GM06990 (cell line): ENCODE measurements around the gene STK32B.

Source experiments
- DNase-seq: peaks from one replicate; pipeline ENCODE4 v3.0.0-alpha.2; 2011; ENCODE audit not compliant: insufficient read length; ENCODE audit errors: extremely low read depth
- H3K27me3 ChIP-seq: replicated peaks from 2 replicates; pipeline ENCODE4 v1.6.0; 2011; ENCODE audit warnings: low read length; ENCODE audit not compliant: control insufficient read depth, insufficient read depth
- H3K36me3 ChIP-seq: 2 replicates; pipeline ENCODE4 v1.5.1; 2011; ENCODE audit warnings: low read length; ENCODE audit not compliant: control insufficient read depth, insufficient read depth
- H3K4me3 ChIP-seq: replicated peaks from 2 replicates; pipeline ENCODE4 v1.5.1; 2011; ENCODE audit warnings: low read depth, mild to moderate bottlenecking, control low read depth, low read length
- CTCF ChIP-seq: IDR thresholded peaks from 2 replicates; pipeline ENCODE4 v1.5.1; 2011; ENCODE audit warnings: low read length, control low read depth, mild to moderate bottlenecking, inconsistent platforms; ENCODE audit not compliant: insufficient read depth, poor library complexity, severe bottlenecking

STK32B gene

GRCh38 chr4:5471691-5472090, 420.4 kb downstream of the STK32B start:
- no peak for DNase-seq
- Histone ChIP-seq H3K4me3 (no peak overlapping the region), H3K36me3 (no peaks in the 10 kb centered on the region), H3K27me3 (no peaks in the 10 kb centered on the region)
- TF ChIP-seq CTCF: no peak

GRCh38 chr4:5472160-5472591, 420.9 kb downstream of the STK32B start:
- no peak for TF ChIP-seq CTCF
- no peak for DNase-seq
- no peak overlapping the region for H3K4me3 ChIP-seq
- H3K27me3 ChIP-seq: no peaks in the 10 kb centered on the region
- H3K36me3 ChIP-seq: no peaks in the 10 kb centered on the region

- no peak overlapping the region for H3K4me3 ChIP-seq
- H3K36me3 ChIP-seq: no peaks in the 10 kb centered on the region
- no peak for DNase-seq
- no peak for TF ChIP-seq CTCF
- H3K27me3 ChIP-seq: no peaks in the 10 kb centered on the region
Observed at GRCh38 chr4:5473125-5473524, 421.8 kb downstream of the STK32B start.

- Histone ChIP-seq H3K36me3 (no peaks in the 10 kb centered on the region), H3K27me3 (no peaks in the 10 kb centered on the region), H3K4me3 (no peak overlapping the region)
- TF ChIP-seq CTCF: no peak
- DNase-seq: no peak
Observed at GRCh38 chr4:5474756-5475155, 423.5 kb downstream of the STK32B start.

GRCh38 chr4:5477613-5478012, 426.3 kb downstream of the STK32B start:
- Histone ChIP-seq H3K36me3 (no peaks in the 10 kb centered on the region), H3K27me3 (no peaks in the 10 kb centered on the region), H3K4me3 (no peak overlapping the region)
- no peak for DNase-seq
- TF ChIP-seq CTCF: no peak

- H3K4me3 ChIP-seq: no peak overlapping the region
- no peak for DNase-seq
- TF ChIP-seq CTCF: no peak
- H3K36me3 ChIP-seq: no peaks in the 10 kb centered on the region
- no peaks in the 10 kb centered on the region for H3K27me3 ChIP-seq
Observed at GRCh38 chr4:5478169-5478568, 426.9 kb downstream of the STK32B start.
